Measurements from ENCODE around the gene GMCL1.
A peak's percentile ranks its signal among the peaks of the same experiment; 100 is the strongest.
"Not testable (repeated sequence)": the region's sequence is repeated elsewhere in the genome, so short reads cannot be mapped to it uniquely, and the experiment has no call there.

The GMCL1 gene

GRCh38 chr2:69810550-69810949 is 18.9 kb upstream of the GMCL1 start:
- DNase-seq, result no peak

- no peak for DNase-seq
Measured at GRCh38 chr2:69811018-69811417, 18.4 kb upstream of the GMCL1 start.

- DNase-seq, result no peak
Measured at GRCh38 chr2:69811591-69811990, 17.9 kb upstream of the GMCL1 start.

GRCh38 chr2:69815717-69816116 is 13.7 kb upstream of the GMCL1 start:
- no peak for DNase-seq

- DNase-seq, result peak; percentile 74
Measured at GRCh38 chr2:69816923-69817542, 12.4 kb upstream of the GMCL1 start.

- no peak for DNase-seq
Measured at GRCh38 chr2:69817729-69818501, 11.5 kb upstream of the GMCL1 start.

GRCh38 chr2:69827796-69828540 is 1.5 kb upstream of the GMCL1 start:
- DNase-seq, result no peak

- no peak for DNase-seq
Measured at GRCh38 chr2:69828938-69829255, 563 bp upstream of the GMCL1 start.

- peak; percentile 45 for DNase-seq
Measured at GRCh38 chr2:69830045-69830905, 815 bp downstream of the GMCL1 start.

- DNase-seq, result not testable (repeated sequence)
Measured at GRCh38 chr2:69830906-69831241, 1.4 kb downstream of the GMCL1 start.

- DNase-seq, result no peak
Measured at GRCh38 chr2:69831354-69831905, 2.0 kb downstream of the GMCL1 start.

GRCh38 chr2:69833752-69834151 is 4.3 kb downstream of the GMCL1 start:
- DNase-seq, result no peak

- DNase-seq, result no peak
Measured at GRCh38 chr2:69835666-69836065, 6.2 kb downstream of the GMCL1 start.

- no peak for DNase-seq
Measured at GRCh38 chr2:69836316-69836715, 6.9 kb downstream of the GMCL1 start.

GRCh38 chr2:69837533-69837932 is 8.1 kb downstream of the GMCL1 start:
- no peak for DNase-seq

- DNase-seq, result no peak
Measured at GRCh38 chr2:69843993-69844392, 14.5 kb downstream of the GMCL1 start.

- DNase-seq, result no peak
Measured at GRCh38 chr2:69844560-69844959, 15.1 kb downstream of the GMCL1 start.

GRCh38 chr2:69846182-69847067 is 17.0 kb downstream of the GMCL1 start:
- no peak for DNase-seq

- no peak for DNase-seq
Measured at GRCh38 chr2:69847068-69847828, 17.8 kb downstream of the GMCL1 start.

GRCh38 chr2:69848186-69848790 is 18.8 kb downstream of the GMCL1 start:
- no peak for DNase-seq

- no peak for DNase-seq
Measured at GRCh38 chr2:69858261-69858660, 28.8 kb downstream of the GMCL1 start.
